GM10847 (cell line): ENCODE measurements around the gene ZYX.

Experiments used
- POLR2A ChIP-seq: IDR thresholded peaks from 2 replicates; pipeline ENCODE4 v1.6.1; 2011; ENCODE audit not compliant: insufficient read length; ENCODE audit errors: extremely low read depth

Gene ZYX

DNA sequence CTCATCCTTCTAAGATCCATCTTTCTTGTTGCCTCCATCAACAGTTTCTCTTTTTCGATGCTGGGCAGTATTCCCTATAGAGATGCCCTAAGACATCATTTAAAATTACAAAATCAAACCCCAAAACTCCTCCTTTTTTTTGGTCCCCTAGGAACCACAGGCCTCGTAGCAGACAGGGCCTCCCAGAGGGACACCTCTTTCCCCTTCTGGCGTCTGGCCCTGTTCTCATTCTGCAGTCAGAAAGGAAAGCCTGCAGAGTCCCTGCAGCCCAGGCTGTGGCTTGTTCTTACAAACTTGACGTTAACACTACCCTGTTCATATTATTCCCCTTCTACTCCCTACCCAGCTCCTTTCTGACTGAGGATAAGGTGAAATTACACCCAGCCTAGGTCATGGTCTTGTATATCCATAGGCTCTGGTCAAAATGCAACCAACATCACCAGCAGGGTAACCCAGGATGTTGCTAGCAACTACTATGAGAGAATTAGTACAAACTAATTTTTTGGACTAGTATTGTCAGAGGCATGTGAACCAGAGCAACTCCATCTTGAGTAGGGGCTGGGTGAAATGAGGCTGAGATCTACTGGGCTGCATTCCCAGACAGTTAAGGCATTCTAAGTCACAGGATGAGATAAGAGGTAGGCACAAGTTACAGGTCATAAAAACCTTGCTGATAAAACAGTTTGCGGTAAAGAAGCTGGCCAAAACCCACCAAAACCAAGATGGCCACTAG, 31.0 kb downstream of the ZYX start:
- TF ChIP-seq POLR2A: no peak

DNA sequence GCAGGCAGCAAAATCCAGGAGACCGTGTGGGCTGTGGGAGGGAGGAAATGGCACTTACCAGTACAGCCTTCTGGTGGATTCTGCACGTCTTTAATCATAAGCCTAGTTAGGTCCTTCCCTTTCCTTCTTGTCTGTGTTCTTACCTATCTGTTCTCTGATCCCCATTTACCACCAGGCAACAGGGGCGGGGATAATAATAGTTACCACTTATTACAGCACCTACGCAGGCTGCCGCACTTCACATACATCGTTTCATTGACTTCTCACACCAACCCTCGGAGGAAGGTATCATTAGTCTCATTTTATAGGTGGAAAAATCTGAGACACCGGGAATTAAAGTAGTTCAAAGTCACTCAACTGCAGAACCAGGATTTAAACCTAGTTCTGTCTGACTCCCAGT, 32.0 kb downstream of the ZYX start:
- TF ChIP-seq POLR2A: no peak

DNA sequence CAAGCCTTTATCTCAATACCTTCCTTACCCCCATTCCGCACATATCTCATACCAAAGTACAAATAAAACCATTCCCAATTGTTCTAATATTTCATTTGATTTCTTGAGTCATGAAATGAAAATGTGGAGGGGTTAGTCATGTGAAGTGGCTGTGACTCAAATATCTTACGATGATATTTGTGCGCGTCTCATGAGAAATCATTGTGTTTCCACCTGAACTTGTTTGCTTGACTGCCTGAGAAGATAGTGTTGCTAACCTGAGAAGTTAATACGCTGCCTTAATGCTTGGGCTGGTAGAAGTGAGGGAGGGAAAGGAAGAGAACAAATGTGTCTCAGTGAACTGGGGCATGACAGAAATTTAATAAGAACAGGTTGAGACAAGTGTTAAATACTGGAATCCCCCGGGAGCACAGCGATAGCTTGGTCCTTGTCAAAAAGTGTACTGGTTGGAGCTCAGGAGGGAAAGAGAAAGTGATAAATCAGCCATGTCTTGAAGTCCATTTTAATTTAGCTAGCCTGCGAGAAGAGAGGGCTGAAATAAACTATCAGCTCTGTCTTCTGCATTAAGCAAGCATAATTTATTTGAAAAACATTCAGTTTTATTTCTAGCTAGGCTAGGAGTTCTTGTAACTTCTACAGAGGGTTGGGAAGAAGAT, 34.7 kb downstream of the ZYX start:
- TF ChIP-seq POLR2A: no peak

DNA sequence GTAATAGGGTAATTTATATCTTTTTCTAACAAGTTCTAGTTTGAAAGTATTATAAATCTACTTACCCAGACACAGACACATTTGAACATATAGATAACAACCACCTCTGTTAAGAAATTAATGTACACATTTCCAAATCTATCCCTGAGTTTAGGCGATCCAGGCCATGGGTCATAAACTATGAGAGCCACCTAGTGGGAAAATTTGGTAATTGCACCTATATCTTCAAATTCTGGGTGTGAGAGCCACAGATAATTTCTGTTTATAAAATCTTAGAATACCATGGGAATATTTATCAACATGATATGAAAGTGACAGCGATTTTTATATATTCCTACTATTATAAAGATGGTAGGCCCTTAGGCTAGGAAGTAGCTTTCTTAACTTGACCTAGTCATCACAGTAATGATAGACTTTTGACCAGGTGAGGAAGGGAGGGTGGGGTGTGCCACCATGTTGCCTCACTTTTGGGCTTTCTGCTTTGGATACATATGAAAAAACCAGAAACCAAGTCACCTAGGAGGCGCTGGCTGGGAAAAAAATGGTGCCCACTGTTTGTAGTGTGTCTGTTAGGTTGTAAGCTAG, 35.5 kb downstream of the ZYX start:
- TF ChIP-seq POLR2A: no peak

- TF ChIP-seq POLR2A: no peak
These were observed 36.7 kb downstream of the ZYX start for GRCh38 chr7:143417734-143418383.

DNA sequence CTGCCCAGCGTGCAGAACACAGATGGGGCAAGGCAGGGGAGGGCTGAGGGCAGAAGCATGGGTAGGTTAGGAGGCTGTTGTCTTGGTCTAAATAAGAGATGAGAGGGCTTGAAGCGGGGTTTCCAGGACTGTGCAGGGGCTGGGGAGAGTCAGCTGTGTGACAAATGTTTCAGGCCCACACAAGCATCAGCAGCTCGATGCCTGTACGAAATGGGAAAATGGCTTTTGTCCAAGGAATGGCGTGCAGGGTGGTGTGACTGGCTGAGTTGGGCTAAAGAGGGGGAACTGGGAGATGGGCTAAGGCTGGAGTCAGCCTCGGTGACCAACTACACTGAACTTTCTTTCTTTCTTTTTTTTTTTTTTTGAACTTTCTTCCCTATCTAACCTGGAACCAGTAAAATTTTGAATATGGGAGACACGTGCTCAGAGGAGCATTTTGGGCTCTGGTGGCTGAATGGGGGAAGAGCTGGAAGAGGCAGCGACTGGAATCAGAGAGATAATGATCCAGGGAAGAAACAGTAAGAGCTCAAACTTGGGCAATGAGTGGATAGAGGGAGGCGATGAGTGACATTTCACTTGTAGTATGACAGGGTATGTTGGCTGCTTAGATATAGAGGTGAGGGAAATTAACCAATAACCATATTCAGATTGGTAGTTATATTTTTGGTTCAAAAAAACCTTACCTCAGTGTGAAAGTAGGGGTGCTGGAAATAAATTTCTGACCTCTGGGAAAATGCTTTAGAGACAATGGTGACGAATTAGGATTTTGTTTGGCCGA, 37.7 kb downstream of the ZYX start:
- no peak for TF ChIP-seq POLR2A

GRCh38 chr7:143419880-143420279, 38.7 kb downstream of the ZYX start:
- TF ChIP-seq POLR2A: no peak

- no peak for TF ChIP-seq POLR2A
These were observed 40.9 kb downstream of the ZYX start for GRCh38 chr7:143422033-143422432.

GRCh38 chr7:143426479-143427142, 45.5 kb downstream of the ZYX start:
- no peak for TF ChIP-seq POLR2A

GRCh38 chr7:143429770-143430698, 48.9 kb downstream of the ZYX start:
- TF ChIP-seq POLR2A: no peak

GRCh38 chr7:143431109-143431508, 50.0 kb downstream of the ZYX start:
- no peak for TF ChIP-seq POLR2A

GRCh38 chr7:143433759-143434158, 52.6 kb downstream of the ZYX start:
- no peak for TF ChIP-seq POLR2A

GRCh38 chr7:143434660-143435059, 53.5 kb downstream of the ZYX start:
- TF ChIP-seq POLR2A: no peak

DNA sequence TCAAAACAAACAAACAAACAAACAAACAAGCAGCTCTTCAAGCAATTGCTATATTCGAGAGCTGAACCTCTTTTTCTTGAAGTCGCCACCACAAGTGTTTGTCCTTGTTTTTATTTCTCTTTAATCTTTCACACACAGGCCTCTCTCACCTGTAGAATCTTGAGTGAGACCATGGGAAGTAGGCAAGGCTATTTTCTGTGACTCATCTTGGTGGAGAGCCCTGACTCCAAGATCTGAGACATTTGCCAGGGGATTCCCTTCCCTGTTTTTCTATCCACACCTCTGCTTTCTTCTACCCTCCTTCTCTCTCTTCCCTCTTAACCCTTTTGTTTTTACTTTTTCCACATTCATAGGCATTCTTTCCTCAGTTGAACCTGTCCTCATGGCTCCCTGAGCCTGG, 54.1 kb downstream of the ZYX start:
- no peak for TF ChIP-seq POLR2A
